Keratinocyte (primary cell): ENCODE results near the gene POLDIP3. TPM values are rescaled to one million over a fixed set of nuclear protein-coding genes. Genes with fewer than 3 reads are reported as not detected.

ENCODE experiments used
- DNase-seq: peaks from one replicate; pipeline ENCODE4 v3.0.0-alpha.2; 2011; ENCODE audit warnings: low read depth, missing footprints, low spot score
- FAIRE-seq: peaks from 2 replicates; lab custom pipeline; 2011; peaks lifted over from hg19 to GRCh38; lab: Jason Lieb, UNC
- H2AFZ ChIP-seq: 2 replicates; pipeline ENCODE4 v1.6.0; 2012; ENCODE audit warnings: low read length, control low read depth, inconsistent platforms; ENCODE audit not compliant: control insufficient read depth
- H3K27ac ChIP-seq: 2 replicates; pipeline ENCODE4 v1.5.1; 2011; ENCODE audit warnings: low read length; ENCODE audit not compliant: control insufficient read depth, insufficient read depth
- H3K27me3 ChIP-seq: 3 replicates; pipeline ENCODE4 v1.6.0; 2011; ENCODE audit warnings: low read length; ENCODE audit not compliant: control insufficient read depth, insufficient read depth; ENCODE audit errors: extremely low read depth
- H3K36me3 ChIP-seq, 2 experiments: 2 replicates in 1 of 2; 3 replicates in 1 of 2; pipeline ENCODE4 v1.5.1; 2011; ENCODE audit warnings: low read length in 2 of 2, mild to moderate bottlenecking in 1 of 2; ENCODE audit not compliant: control insufficient read depth in 2 of 2, insufficient read depth in 2 of 2; ENCODE audit errors: extremely low read depth in 1 of 2
- H3K4me1 ChIP-seq: 3 replicates; pipeline ENCODE4 v1.5.1; 2011; ENCODE audit warnings: low read length; ENCODE audit not compliant: control insufficient read depth, insufficient read depth; ENCODE audit errors: extremely low read depth
- H3K4me2 ChIP-seq: 3 replicates; pipeline ENCODE4 v1.6.0; 2011; ENCODE audit warnings: low read depth, low read length; ENCODE audit not compliant: control insufficient read depth, insufficient read depth; ENCODE audit errors: extremely low read depth
- H3K4me3 ChIP-seq, 3 experiments: fragments of 200-600 bp in 1 of 3; sonication (generic) in 1 of 3; 2 replicates in 2 of 3; 3 replicates in 1 of 3; pipeline ENCODE4 v1.5.1; 2011 to 2016; ENCODE audit warnings: low read length in 3 of 3, mild to moderate bottlenecking in 3 of 3, control low read depth in 2 of 3, inconsistent platforms in 1 of 3, low read depth in 1 of 3, mixed read lengths in 1 of 3, mixed run types in 1 of 3, moderate library complexity in 1 of 3; ENCODE audit not compliant: control insufficient read depth in 2 of 3, insufficient read depth in 2 of 3; ENCODE audit errors: extremely low read depth in 1 of 3
- H3K79me2 ChIP-seq: 2 replicates; pipeline ENCODE4 v1.6.0; 2012; ENCODE audit warnings: low read length; ENCODE audit not compliant: control insufficient read depth, insufficient read depth
- H3K9ac ChIP-seq: 3 replicates; pipeline ENCODE4 v1.6.0; 2011; ENCODE audit warnings: low read length; ENCODE audit not compliant: control insufficient read depth, insufficient read depth; ENCODE audit errors: extremely low read depth
- H3K9me1 ChIP-seq: 3 replicates; pipeline ENCODE4 v1.6.0; 2011; ENCODE audit warnings: low read length; ENCODE audit not compliant: control insufficient read depth, insufficient read depth; ENCODE audit errors: extremely low read depth
- H3K9me3 ChIP-seq: 2 replicates; pipeline ENCODE4 v1.5.1; 2012; ENCODE audit warnings: low read depth, low read length; ENCODE audit not compliant: control insufficient read depth
- H4K20me1 ChIP-seq: 3 replicates; pipeline ENCODE4 v1.6.0; 2011; ENCODE audit warnings: low read length; ENCODE audit not compliant: control insufficient read depth, insufficient read depth; ENCODE audit errors: extremely low read depth
- EZH2 ChIP-seq: IDR thresholded peaks from one replicate; pipeline ENCODE4 v1.6.1; 2012; ENCODE audit warnings: inconsistent platforms, mild to moderate bottlenecking, low read length, moderate library complexity
- dilution Hi-C: fragments of 300-500 bp; cut with MboI; formaldehyde crosslinking; loops from one replicate; pipeline ENCODE4 v1.7.0; 2020; ENCODE audit warnings: low sequenced_read_pairs; ENCODE audit not compliant: extremely low pct_ligation_motif_present
- polyA plus RNA-seq, 5 experiments: library from polyadenylated mRNA; depleted of rRNA in 3 of 5; stranded (reverse) in 3 of 5; stranded (forward) in 1 of 5; unstranded in 1 of 5; fragments of >200 nt; gene quantifications; 1 replicate in 1 of 5; 2 replicates in 3 of 5; 3 replicates in 1 of 5; pipeline versions ENCODE4 v1.2.1 to v1.2.3, GENCODE V29; 2011 to 2012; ENCODE audit warnings: missing spikeins in 2 of 5, low read depth in 1 of 5, low replicate concordance in 1 of 5
- TF ChIP-seq, protein P1 (sequence below), 3 experiments: IDR thresholded peaks in 1 of 3; conservative IDR thresholded peaks in 1 of 3; optimal IDR thresholded peaks in 1 of 3; 2 replicates in 2 of 3; 3 replicates in 1 of 3; pipeline versions ENCODE3 to v1.5.1; 2011; ENCODE audit warnings: low read length in 3 of 3, mild to moderate bottlenecking in 3 of 3, moderate library complexity in 2 of 3, control low read depth in 1 of 3, inconsistent platforms in 1 of 3; ENCODE audit not compliant: insufficient read depth in 2 of 3; ENCODE audit errors: extremely low read depth in 1 of 3

Gene POLDIP3
- polyA plus RNA-seq, 1 donor (not counting 4 experiments of a cell fraction or from before 2014, with no cell fraction given) = 41.9 TPM

DNA sequence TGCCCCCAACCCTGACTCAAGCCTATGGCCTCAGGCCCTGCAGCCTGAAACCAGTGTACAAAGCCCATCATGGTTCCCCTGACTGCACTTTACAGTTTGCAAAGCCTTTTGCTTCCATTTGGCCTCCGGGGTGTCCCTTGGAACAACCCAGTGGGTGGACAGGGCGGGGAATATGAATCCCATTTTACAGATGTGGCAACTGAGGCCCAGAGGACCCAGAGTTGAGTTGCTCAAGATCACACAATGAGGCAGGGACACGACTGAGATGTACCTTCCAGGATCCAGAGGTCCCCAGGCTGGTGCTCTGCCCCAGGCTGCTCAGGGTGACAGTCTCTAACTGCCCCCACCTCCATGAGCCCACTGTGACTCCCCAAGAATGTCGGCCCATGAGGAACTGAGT lies 5.4 kb upstream of the POLDIP3 start:
- no peak overlapping the region for H3K4me3 ChIP-seq
- FAIRE-seq (no peak), DNase-seq (no peak)
- H3K79me2 ChIP-seq = no peaks in the 10 kb centered on the region
- peaks cover 4% of the 10 kb centered on the region for H4K20me1 ChIP-seq
- no peak overlapping the region for H2AFZ ChIP-seq
- no peak overlapping the region for H3K4me2 ChIP-seq
- H3K9me3 ChIP-seq = no peaks in the 10 kb centered on the region
- H3K27me3 ChIP-seq = no peaks in the 10 kb centered on the region
- no peaks in the 10 kb centered on the region for H3K9me1 ChIP-seq
- peaks cover 29% of the 10 kb centered on the region for H3K4me1 ChIP-seq
- no peak overlapping the region for H3K9ac ChIP-seq
- peaks cover 9 to 24% of the 10 kb centered on the region in 2 experiments for H3K36me3 ChIP-seq
- H3K27ac ChIP-seq = peak overlapping the region; percentile 60
- no peak for TF ChIP-seq EZH2
- TF ChIP-seq, protein P1, sequence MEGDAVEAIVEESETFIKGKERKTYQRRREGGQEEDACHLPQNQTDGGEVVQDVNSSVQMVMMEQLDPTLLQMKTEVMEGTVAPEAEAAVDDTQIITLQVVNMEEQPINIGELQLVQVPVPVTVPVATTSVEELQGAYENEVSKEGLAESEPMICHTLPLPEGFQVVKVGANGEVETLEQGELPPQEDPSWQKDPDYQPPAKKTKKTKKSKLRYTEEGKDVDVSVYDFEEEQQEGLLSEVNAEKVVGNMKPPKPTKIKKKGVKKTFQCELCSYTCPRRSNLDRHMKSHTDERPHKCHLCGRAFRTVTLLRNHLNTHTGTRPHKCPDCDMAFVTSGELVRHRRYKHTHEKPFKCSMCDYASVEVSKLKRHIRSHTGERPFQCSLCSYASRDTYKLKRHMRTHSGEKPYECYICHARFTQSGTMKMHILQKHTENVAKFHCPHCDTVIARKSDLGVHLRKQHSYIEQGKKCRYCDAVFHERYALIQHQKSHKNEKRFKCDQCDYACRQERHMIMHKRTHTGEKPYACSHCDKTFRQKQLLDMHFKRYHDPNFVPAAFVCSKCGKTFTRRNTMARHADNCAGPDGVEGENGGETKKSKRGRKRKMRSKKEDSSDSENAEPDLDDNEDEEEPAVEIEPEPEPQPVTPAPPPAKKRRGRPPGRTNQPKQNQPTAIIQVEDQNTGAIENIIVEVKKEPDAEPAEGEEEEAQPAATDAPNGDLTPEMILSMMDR (optimal IDR thresholded peaks at IDR 0.05 in 1 of 3, IDR thresholded peaks at IDR 0.05 in 1 of 3, conservative IDR thresholded peaks at IDR 0.05 in 1 of 3; ENCODE audit: extremely low read depth in 1 of 3, insufficient read depth in 2 of 3, low read length in 3 of 3) = no peak
- dilution Hi-C loops = no loop called here

DNA sequence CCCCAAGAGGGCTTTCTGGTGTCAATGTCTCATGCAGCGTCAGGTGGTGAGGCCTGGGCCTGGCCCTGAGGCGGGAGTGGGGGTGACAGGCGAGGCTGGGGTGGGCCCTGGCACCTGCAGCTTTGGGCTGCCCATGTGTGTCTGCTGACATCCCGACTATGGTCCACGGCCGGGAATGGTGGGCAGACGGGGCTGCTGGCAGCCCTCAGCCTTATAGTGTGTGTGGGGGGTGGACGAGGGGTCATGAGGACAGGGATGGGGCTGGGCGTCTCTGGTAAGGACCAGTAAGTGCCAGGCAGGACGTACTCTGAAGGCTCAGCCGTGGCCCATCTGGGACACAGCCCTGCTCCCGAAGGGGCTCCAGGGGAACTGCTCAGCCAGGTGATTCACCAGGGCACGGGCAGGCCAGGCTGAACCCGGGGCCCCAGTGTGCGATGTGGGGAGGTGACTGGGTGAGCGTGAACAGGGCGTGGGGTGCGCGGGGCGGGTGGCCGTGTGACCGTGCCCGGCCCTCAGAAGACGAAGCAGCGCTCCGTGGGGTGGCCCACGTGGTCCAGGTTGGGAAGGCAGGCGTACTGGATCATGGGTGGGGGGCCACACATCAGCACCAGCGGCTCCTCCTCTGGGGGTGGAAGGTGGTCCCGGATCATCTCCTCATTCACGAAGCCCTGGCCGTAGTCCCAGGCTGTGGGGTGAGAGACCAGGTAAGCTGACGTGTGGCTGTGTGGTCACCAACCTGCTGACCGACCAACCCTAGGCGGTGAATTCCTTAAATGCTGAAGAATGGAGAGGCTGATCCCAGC lies 4.8 kb upstream of the POLDIP3 start:
- Histone ChIP-seq H3K79me2 (no peaks in the 10 kb centered on the region), H3K4me2 (no peak overlapping the region), H2AFZ (no peak overlapping the region), H3K4me3 (no peak overlapping the region), H3K27me3 (no peaks in the 10 kb centered on the region), H3K4me1 (peaks cover 29% of the 10 kb centered on the region), H4K20me1 (peaks cover 4% of the 10 kb centered on the region), H3K9me1 (no peaks in the 10 kb centered on the region), H3K9ac (no peak overlapping the region), H3K9me3 (no peaks in the 10 kb centered on the region), H3K27ac (no peak overlapping the region), H3K36me3 (peaks cover 9 to 20% of the 10 kb centered on the region in 2 experiments)
- DNase-seq = no peak
- TF ChIP-seq EZH2 = no peak
- TF ChIP-seq, protein P1 (optimal IDR thresholded peaks at IDR 0.05 in 1 of 3, IDR thresholded peaks at IDR 0.05 in 1 of 3, conservative IDR thresholded peaks at IDR 0.05 in 1 of 3; ENCODE audit: extremely low read depth in 1 of 3, insufficient read depth in 2 of 3, low read length in 3 of 3) = no peak
- dilution Hi-C loops = no loop called here
- FAIRE-seq = no peak
